Lung (tissue), 12 donors: ENCODE data around the gene ABHD12. TPM values are rescaled to one million over a fixed set of nuclear protein-coding genes. Genes with fewer than 3 reads are reported as not detected.

Experiments
- ATAC-seq: fragments of 200-7000 bp; cut with Tn5 transposase; one replicate; pipeline ENCODE4 v1.9.1; 2020; ENCODE audit warnings: moderate number of reproducible peaks; ENCODE audit not compliant: insufficient read depth, low FRiP score
- DNase-seq, 3 donors: peaks; one replicate each; pipeline ENCODE4 v3.0.0-alpha.2; 2013 to 2017
- H3K27ac ChIP-seq, 2 donors: one replicate each; pipeline ENCODE4 v1.5.1; 2013; ENCODE audit warnings: mild to moderate bottlenecking in 2 of 2, moderate library complexity in 2 of 2, control low read depth in 1 of 2, inconsistent platforms in 1 of 2, low read depth in 1 of 2, low read length in 1 of 2
- H3K27me3 ChIP-seq, 3 donors: one replicate each; pipeline ENCODE4 v1.5.1; 2013; ENCODE audit warnings: low read length in 2 of 3; ENCODE audit not compliant: control insufficient read depth in 3 of 3, insufficient read depth in 3 of 3
- H3K36me3 ChIP-seq, 4 donors: one replicate each; pipeline ENCODE4 v1.5.1; 2013; ENCODE audit warnings: low read length in 4 of 4, mild to moderate bottlenecking in 1 of 4, moderate library complexity in 1 of 4; ENCODE audit not compliant: control insufficient read depth in 4 of 4, insufficient read depth in 4 of 4
- H3K4me1 ChIP-seq, 5 donors: one replicate each; pipeline ENCODE4 v1.5.1; 2013; ENCODE audit warnings: low read length in 5 of 5, mild to moderate bottlenecking in 2 of 5, moderate library complexity in 1 of 5; ENCODE audit not compliant: control insufficient read depth in 5 of 5, insufficient read depth in 5 of 5
- H3K4me3 ChIP-seq: one replicate; pipeline ENCODE4 v1.5.1; 2013; ENCODE audit warnings: mild to moderate bottlenecking, control low read depth, moderate library complexity
- H3K9ac ChIP-seq, 2 donors: one replicate each; pipeline ENCODE4 v1.5.1; 2013; ENCODE audit warnings: low read length in 2 of 2, control low read depth in 1 of 2; ENCODE audit not compliant: insufficient read depth in 1 of 2
- H3K9me3 ChIP-seq, 4 donors: one replicate each; pipeline ENCODE4 v1.5.1; 2013; ENCODE audit warnings: low read length in 3 of 4, mild to moderate bottlenecking in 1 of 4, moderate library complexity in 1 of 4; ENCODE audit not compliant: control insufficient read depth in 4 of 4, insufficient read depth in 3 of 4
- CTCF ChIP-seq: IDR thresholded peaks from 2 replicates; pipeline ENCODE4 v1.5.1; 2012; ENCODE audit warnings: mild to moderate bottlenecking; ENCODE audit errors: control extremely low read depth, extremely low read depth
- WGBS, 2 donors: extraction: QIAGEN DNeasy Blood & Tissue Kit; methylation state at CpG; one replicate each; pipeline ENCODE4 v1.1.7; 2013; 5-methylcytosine and 5-hydroxymethylcytosine counted together
- polyA plus RNA-seq, 2 donors: library from polyadenylated mRNA; stranded (reverse); fragments of 200-250 nt; gene quantifications; one replicate each; pipeline ENCODE4 v1.2.1, GENCODE V29; 2013
- total RNA-seq, 2 donors: library from RNA; depleted of rRNA in 1 of 2; stranded (reverse); fragments of >200 nt in 1 of 2; gene quantifications; one replicate each; pipeline ENCODE4 v1.2.1, GENCODE V29; 2014 to 2021
- donor health status: control.
- donor health status: control.
- donor health status: Bipolar disorder and iron deficiency.
- donor health status: healthy.
- donor health status: DM: yes; HTN: yes; CAD: no.

The ABHD12 gene
- total and polyA plus RNA-seq, 4 donors, result 34.3 to 58.1 (median 44.6) TPM

GRCh38 chr20:25353747-25354705 lies 36.6 kb downstream of the ABHD12 start:
- TF ChIP-seq CTCF, result no peak
- 79 to 80% methylated on average over 15 of the region's 15 CpGs for WGBS, 2 donors
- H3K4me3 ChIP-seq, result no peak overlapping the region
- H3K27me3 ChIP-seq, result no peaks in the 10 kb centered on the region
- no peak overlapping the region for H3K9ac ChIP-seq
- ATAC-seq, result no peak
- no peak for DNase-seq
- no peaks in the 10 kb centered on the region for H3K36me3 ChIP-seq
- H3K27ac ChIP-seq, result no peak overlapping the region
- no peaks in the 10 kb centered on the region for H3K9me3 ChIP-seq
- peaks cover 0 to 10% (median 2%) of the 10 kb centered on the region in 5 donors for H3K4me1 ChIP-seq

- Histone ChIP-seq H3K36me3 (no peaks in the 10 kb centered on the region), H3K27me3 (no peaks in the 10 kb centered on the region), H3K9me3 (no peaks in the 10 kb centered on the region), H3K4me3 (no peak overlapping the region), H3K27ac (no peak overlapping the region), H3K4me1 (peaks cover 0 to 9% (median 2%) of the 10 kb centered on the region in 5 donors), H3K9ac (no peak overlapping the region)
- 72 to 76% methylated on average over 3 of the region's 3 CpGs for WGBS, 2 donors
- DNase-seq (no peak), ATAC-seq (no peak)
- no peak for TF ChIP-seq CTCF
These were observed 37.3 kb downstream of the ABHD12 start for GRCh38 chr20:25353353-25353746.

- Histone ChIP-seq H3K4me3 (no peak overlapping the region), H3K27me3 (no peaks in the 10 kb centered on the region), H3K36me3 (no peaks in the 10 kb centered on the region), H3K4me1 (peaks cover 0 to 8% (median 2%) of the 10 kb centered on the region in 5 donors), H3K9me3 (no peaks in the 10 kb centered on the region), H3K9ac (no peak overlapping the region), H3K27ac (no peak overlapping the region)
- 91 to 95% methylated on average over 3 of the region's 3 CpGs for WGBS, 2 donors
- DNase-seq (no peak), ATAC-seq (no peak)
- no peak for TF ChIP-seq CTCF
These were observed 37.9 kb downstream of the ABHD12 start for GRCh38 chr20:25352746-25353145.
